Measurements from ENCODE around the gene CYB5RL.

The CYB5RL gene

GRCh38 chr1:54199765-54200518 lies at the start of gene CYB5RL, which contains the start of gene MRPL37:
Gene CYB5RL (minus strand): TSS chr1:54200030. CDS start chr1:54195616, 4,414 bp downstream.
Gene MRPL37 (plus strand): TSS chr1:54200167. CDS start chr1:54200244, 77 bp downstream.
- in situ Hi-C loops (cut with HindIII; ENCODE audit: low sequenced_read_pairs), result no loop called here
- H3K4me3 ChIP-seq (ENCODE audit: low read depth, low read length), result peak within 1 kb of the TSS; percentile 93
- peak; percentile 97 for DNase-seq (ENCODE audit: low read depth, low spot score)
- no peak for TF ChIP-seq CTCF (IDR thresholded peaks at IDR 0.05; ENCODE audit: low read depth, low read length)

- in situ Hi-C loops (cut with HindIII; ENCODE audit: low sequenced_read_pairs), result no loop called here
- no peak overlapping the region for H3K4me3 ChIP-seq (ENCODE audit: low read depth, low read length)
- no peak for TF ChIP-seq CTCF (IDR thresholded peaks at IDR 0.05; ENCODE audit: low read depth, low read length)
- peak; percentile 20 for DNase-seq (ENCODE audit: low read depth, low spot score)
These were observed 49.1 kb upstream of the CYB5RL start for GRCh38 chr1:54248966-54249365.

- H3K4me3 ChIP-seq (ENCODE audit: low read depth, low read length), result no peak overlapping the region
- in situ Hi-C loops (cut with HindIII; ENCODE audit: low sequenced_read_pairs), result no loop called here
- DNase-seq (ENCODE audit: low read depth, low spot score), result no peak
- TF ChIP-seq CTCF (IDR thresholded peaks at IDR 0.05; ENCODE audit: low read depth, low read length), result no peak
These were observed 48.2 kb upstream of the CYB5RL start for GRCh38 chr1:54247863-54248515.

GRCh38 chr1:54246116-54246721 lies 46.4 kb upstream of the CYB5RL start:
- no peak for TF ChIP-seq CTCF (IDR thresholded peaks at IDR 0.05; ENCODE audit: low read depth, low read length)
- in situ Hi-C loops (cut with HindIII; ENCODE audit: low sequenced_read_pairs), result no loop called here
- no peak overlapping the region for H3K4me3 ChIP-seq (ENCODE audit: low read depth, low read length)
- no peak for DNase-seq (ENCODE audit: low read depth, low spot score)

- in situ Hi-C loops (cut with HindIII; ENCODE audit: low sequenced_read_pairs), result no loop called here
- DNase-seq (ENCODE audit: low read depth, low spot score), result peak; percentile 50
- TF ChIP-seq CTCF (IDR thresholded peaks at IDR 0.05; ENCODE audit: low read depth, low read length), result no peak
- no peak overlapping the region for H3K4me3 ChIP-seq (ENCODE audit: low read depth, low read length)
These were observed 45.7 kb upstream of the CYB5RL start for GRCh38 chr1:54245501-54245900.

GRCh38 chr1:54244655-54245054 lies 44.8 kb upstream of the CYB5RL start:
- TF ChIP-seq CTCF (IDR thresholded peaks at IDR 0.05; ENCODE audit: low read depth, low read length), result no peak
- no peak for DNase-seq (ENCODE audit: low read depth, low spot score)
- in situ Hi-C loops (cut with HindIII; ENCODE audit: low sequenced_read_pairs), result no loop called here
- no peak overlapping the region for H3K4me3 ChIP-seq (ENCODE audit: low read depth, low read length)
